Uterus (tissue), 2 donors: Measurements from ENCODE around the gene GNPNAT1.

Experiments used
- POLR2A ChIP-seq, 2 donors: fragments of 450-650 bp; IDR thresholded peaks; one replicate each; pipeline ENCODE4 v1.6.1; 2016; ENCODE audit warnings: antibody characterized with exemption in 2 of 2, mild to moderate bottlenecking in 1 of 2, moderate library complexity in 1 of 2
- TF ChIP-seq, protein P1 (sequence below), 4 experiments: fragments of 200-600 bp in 2 of 4; fragments of 450-650 bp in 2 of 4; sonication (generic) in 2 of 4; IDR thresholded peaks; one replicate each; pipeline ENCODE4 v1.5.1; 2016 to 2019; ENCODE audit warnings: antibody characterized with exemption in 4 of 4, mild to moderate bottlenecking in 2 of 4, moderate library complexity in 1 of 4

DNA sequence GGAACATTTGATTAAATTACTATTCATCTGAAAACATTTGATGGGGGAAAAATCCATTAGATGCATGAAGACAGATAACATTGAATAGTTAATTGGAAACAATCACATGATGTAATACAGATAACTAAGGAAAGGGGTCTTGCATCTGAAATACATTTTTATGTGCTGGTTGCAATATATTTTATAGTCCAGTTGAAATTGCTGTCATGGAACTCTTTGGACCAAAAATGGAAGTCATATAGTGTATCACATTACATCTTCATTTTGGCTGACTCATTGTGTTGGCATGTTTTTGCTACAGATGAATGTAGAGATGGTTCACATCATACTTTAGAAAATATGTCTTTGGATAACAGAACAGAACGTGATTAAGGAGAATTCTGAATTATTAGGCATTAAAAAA is 43.0 kb upstream of the GNPNAT1 start:
- TF ChIP-seq, protein P1, sequence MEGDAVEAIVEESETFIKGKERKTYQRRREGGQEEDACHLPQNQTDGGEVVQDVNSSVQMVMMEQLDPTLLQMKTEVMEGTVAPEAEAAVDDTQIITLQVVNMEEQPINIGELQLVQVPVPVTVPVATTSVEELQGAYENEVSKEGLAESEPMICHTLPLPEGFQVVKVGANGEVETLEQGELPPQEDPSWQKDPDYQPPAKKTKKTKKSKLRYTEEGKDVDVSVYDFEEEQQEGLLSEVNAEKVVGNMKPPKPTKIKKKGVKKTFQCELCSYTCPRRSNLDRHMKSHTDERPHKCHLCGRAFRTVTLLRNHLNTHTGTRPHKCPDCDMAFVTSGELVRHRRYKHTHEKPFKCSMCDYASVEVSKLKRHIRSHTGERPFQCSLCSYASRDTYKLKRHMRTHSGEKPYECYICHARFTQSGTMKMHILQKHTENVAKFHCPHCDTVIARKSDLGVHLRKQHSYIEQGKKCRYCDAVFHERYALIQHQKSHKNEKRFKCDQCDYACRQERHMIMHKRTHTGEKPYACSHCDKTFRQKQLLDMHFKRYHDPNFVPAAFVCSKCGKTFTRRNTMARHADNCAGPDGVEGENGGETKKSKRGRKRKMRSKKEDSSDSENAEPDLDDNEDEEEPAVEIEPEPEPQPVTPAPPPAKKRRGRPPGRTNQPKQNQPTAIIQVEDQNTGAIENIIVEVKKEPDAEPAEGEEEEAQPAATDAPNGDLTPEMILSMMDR (IDR thresholded peaks at IDR 0.05): no peak
- no peak for TF ChIP-seq POLR2A (IDR thresholded peaks at IDR 0.05)
